Measurements from ENCODE around the gene GSTCD.

- TF ChIP-seq CTCF (IDR thresholded peaks at IDR 0.05 in 8 of 11, conservative IDR thresholded peaks at IDR 0.05 in 3 of 11) (no peak), POLR2A (IDR thresholded peaks at IDR 0.05) (no peak), POLR2AphosphoS5 (IDR thresholded peaks at IDR 0.05) (no peak)
Measured at GRCh38 chr4:105748222-105748621, 39.6 kb downstream of the GSTCD start.
